GM23338 (cell line): ENCODE data around the gene RBM38. TPM values are rescaled to one million over a fixed set of nuclear protein-coding genes. Genes with fewer than 3 reads are reported as not detected.

ENCODE experiments used
- ATAC-seq: fragments of 200-7000 bp; cut with Tn5 transposase; 3 replicates; pipeline ENCODE4 v1.9.1; 2020
- DNase-seq: peaks from one replicate; pipeline ENCODE4 v3.0.0-alpha.2; 2015; ENCODE audit warnings: low spot score
- H2AFZ ChIP-seq: fragments of 200-600 bp; sonication (generic); 2 replicates; pipeline ENCODE4 v1.8.0; 2016; ENCODE audit warnings: antibody characterized with exemption, mild to moderate bottlenecking, moderate library complexity
- H3F3A ChIP-seq: fragments of 200-600 bp; sonication (generic); replicated peaks from 2 replicates; pipeline ENCODE4 v1.8.0; 2017; ENCODE audit warnings: antibody characterized with exemption, mixed run types, low read depth
- H3K27ac ChIP-seq: fragments of 200-600 bp; sonication (generic); 2 replicates; pipeline ENCODE4 v1.6.1; 2016; ENCODE audit warnings: low read depth
- H3K27me3 ChIP-seq: fragments of 200-600 bp; sonication (generic); 2 replicates; pipeline ENCODE4 v1.8.0; 2016; ENCODE audit warnings: mild to moderate bottlenecking, mixed run types, moderate library complexity; ENCODE audit not compliant: insufficient read depth
- H3K36me3 ChIP-seq: fragments of 200-600 bp; sonication (generic); 2 replicates; pipeline ENCODE4 v1.8.0; 2016; ENCODE audit warnings: mild to moderate bottlenecking; ENCODE audit not compliant: insufficient read depth
- H3K4me1 ChIP-seq: fragments of 200-600 bp; sonication (generic); 2 replicates; pipeline ENCODE4 v1.8.0; 2016; ENCODE audit warnings: mild to moderate bottlenecking, moderate library complexity; ENCODE audit not compliant: insufficient read depth
- H3K4me2 ChIP-seq: fragments of 200-600 bp; sonication (generic); 2 replicates; pipeline ENCODE4 v1.7.1; 2017; ENCODE audit warnings: mixed run types
- H3K4me3 ChIP-seq: fragments of 200-600 bp; sonication (generic); 2 replicates; pipeline ENCODE4 v1.6.1; 2016; ENCODE audit warnings: mixed run types
- H3K79me2 ChIP-seq: fragments of 200-600 bp; sonication (generic); replicated peaks from 2 replicates; pipeline ENCODE4 v1.8.0; 2017; ENCODE audit warnings: mild to moderate bottlenecking; ENCODE audit not compliant: insufficient read depth
- H3K9me2 ChIP-seq: fragments of 200-600 bp; sonication (generic); 2 replicates; pipeline ENCODE4 v1.8.0; 2017; ENCODE audit not compliant: insufficient read depth
- H4K20me1 ChIP-seq: fragments of 200-600 bp; sonication (generic); replicated peaks from 2 replicates; pipeline ENCODE4 v1.8.0; 2017; ENCODE audit warnings: mild to moderate bottlenecking; ENCODE audit not compliant: insufficient read depth
- H3K27ac Mint-ChIP-seq: 2 replicates; pipeline ENCODE4 v1.8.0; 2020; ENCODE audit warnings: inconsistent platforms, mild to moderate bottlenecking, moderate library complexity, mixed read lengths
- H3K27me3 Mint-ChIP-seq: 3 replicates; pipeline ENCODE4 v1.8.0; 2022; ENCODE audit warnings: low read depth, mild to moderate bottlenecking, moderate library complexity, mixed read lengths, inconsistent platforms; ENCODE audit not compliant: insufficient read depth, poor library complexity
- H3K36me3 Mint-ChIP-seq: 3 replicates; pipeline ENCODE4 v1.8.0; 2021; ENCODE audit warnings: low read depth, mild to moderate bottlenecking, inconsistent platforms, moderate library complexity, mixed read lengths
- H3K4me1 Mint-ChIP-seq: 3 replicates; pipeline ENCODE4 v1.8.0; 2020; ENCODE audit warnings: mild to moderate bottlenecking, inconsistent platforms, mixed read lengths
- H3K4me3 Mint-ChIP-seq: 3 replicates; pipeline ENCODE4 v1.8.0; 2021; ENCODE audit warnings: moderate library complexity, mild to moderate bottlenecking, inconsistent platforms, mixed read lengths
- H3K9me3 Mint-ChIP-seq: 3 replicates; pipeline ENCODE4 v1.8.0; 2020; ENCODE audit warnings: moderate library complexity, mild to moderate bottlenecking, inconsistent platforms, mixed read lengths
- CREB1 ChIP-seq: fragments of 250-450 bp; sonication (Bioruptor Pico); IDR thresholded peaks from 2 replicates; pipeline ENCODE4 v1.5.0; 2020; ENCODE audit warnings: low read depth, mild to moderate bottlenecking, moderate library complexity
- ETS1 ChIP-seq: IDR thresholded peaks from 2 replicates; pipeline ENCODE4 v1.6.1; 2016; ENCODE audit warnings: antibody characterized with exemption
- EZH2 ChIP-seq: fragments of 200-600 bp; sonication (generic); IDR thresholded peaks from one replicate; pipeline ENCODE4 v1.8.0; 2017; ENCODE audit warnings: antibody characterized with exemption, mild to moderate bottlenecking, low read depth; ENCODE audit not compliant: unreplicated experiment
- EZH2phosphoT487 ChIP-seq: fragments of 200-600 bp; sonication (generic); IDR thresholded peaks from one replicate; pipeline ENCODE4 v1.8.1; 2018; ENCODE audit warnings: antibody characterized with exemption; ENCODE audit not compliant: unreplicated experiment
- JUNB ChIP-seq: IDR thresholded peaks from one replicate; pipeline ENCODE4 v1.6.1; 2016; ENCODE audit warnings: antibody characterized with exemption; ENCODE audit not compliant: unreplicated experiment
- NANOG ChIP-seq: IDR thresholded peaks from 2 replicates; pipeline ENCODE4 v1.6.1; 2016; ENCODE audit warnings: antibody characterized with exemption, borderline replicate concordance
- POLR2AphosphoS5 ChIP-seq: IDR thresholded peaks from 2 replicates; pipeline ENCODE4 v1.6.1; 2016; ENCODE audit warnings: antibody characterized with exemption, low read depth
- STAT1 ChIP-seq: IDR thresholded peaks from one replicate; pipeline ENCODE4 v1.6.1; 2016; ENCODE audit warnings: antibody characterized with exemption; ENCODE audit not compliant: unreplicated experiment
- ZNF114 ChIP-seq: fragments of 250-450 bp; sonication (Bioruptor Pico); IDR thresholded peaks from 2 replicates; pipeline ENCODE4 v1.5.0; 2020; ENCODE audit warnings: mild to moderate bottlenecking, moderate library complexity
- ZNF331 ChIP-seq: fragments of 250-450 bp; sonication (Bioruptor Pico); IDR thresholded peaks from 2 replicates; pipeline ENCODE4 v1.5.0; 2020; ENCODE audit warnings: low read depth, mild to moderate bottlenecking, moderate library complexity
- polyA plus RNA-seq: library from polyadenylated mRNA; unstranded; fragments of >200 nt; fragmentation: Nextera tagmentation; extraction: Ambion mirVana; gene quantifications from 2 replicates; pipeline ENCODE4 v1.2.1, GENCODE V29; 2016
- total RNA-seq: library from RNA; depleted of rRNA; stranded (reverse); fragments of >200 nt; shearing (Covaris generic); gene quantifications from 2 replicates; pipeline ENCODE4 v1.2.3, GENCODE V29; 2014
- TF ChIP-seq, protein P1 (sequence below), 2 experiments: fragments of 200-600 bp in 1 of 2; sonication (generic) in 1 of 2; conservative IDR thresholded peaks; 2 replicates each; pipeline versions ENCODE4 v1.5.1 to v1.6.1; 2016 to 2017; ENCODE audit warnings: antibody characterized with exemption in 2 of 2, low read depth in 2 of 2, mild to moderate bottlenecking in 2 of 2, moderate library complexity in 1 of 2
- TF ChIP-seq, protein P2 (sequence below): IDR thresholded peaks from one replicate; pipeline ENCODE4 v1.6.1; 2018; ENCODE audit warnings: antibody characterized with exemption; ENCODE audit not compliant: unreplicated experiment
- TF ChIP-seq, protein P3 (sequence below): fragments of 250-450 bp; sonication (Bioruptor Pico); IDR thresholded peaks from 2 replicates; pipeline ENCODE4 v1.5.0; 2020; ENCODE audit warnings: mild to moderate bottlenecking, moderate library complexity

RBM38 gene
- total and polyA plus RNA-seq, 2 experiments from 2014 or later, result 22.9 to 80.5 TPM

DNA sequence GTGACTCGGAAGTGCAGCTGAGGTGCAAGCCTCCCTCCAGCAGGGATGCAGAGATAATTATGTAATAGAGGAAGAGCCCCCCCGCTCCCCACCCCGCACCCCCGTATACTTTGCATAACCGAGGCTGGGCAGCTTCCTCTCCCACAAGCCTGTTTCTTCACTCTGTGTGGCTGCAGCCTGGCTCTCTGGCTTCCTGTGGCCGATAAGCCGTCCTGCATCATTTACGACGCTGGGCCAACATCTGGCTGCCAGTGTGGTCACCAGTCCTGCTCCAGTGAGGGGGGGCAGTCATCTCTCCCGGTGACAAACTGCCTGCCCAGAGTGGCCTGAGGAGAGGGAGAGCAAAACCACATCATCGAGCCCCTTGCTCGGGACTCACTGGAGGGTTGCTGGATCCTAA is 59.2 kb downstream of the RBM38 start:
- no peaks in the 10 kb centered on the region for H3K79me2 ChIP-seq
- no peak overlapping the region for H3K4me3 ChIP-seq
- Mint-ChIP-seq H3K27ac (no peak overlapping the region), H3K4me3 (no peak overlapping the region), H3K27me3 (peaks cover 7% of the 10 kb centered on the region), H3K36me3 (no peaks in the 10 kb centered on the region), H3K4me1 (peaks cover 10% of the 10 kb centered on the region), H3K9me3 (no peaks in the 10 kb centered on the region; the same call in 2 of the 3 replicates)
- no peak overlapping the region for H2AFZ ChIP-seq
- no peaks in the 10 kb centered on the region for H3K36me3 ChIP-seq
- no peaks in the 10 kb centered on the region for H3F3A ChIP-seq
- H3K4me1 ChIP-seq, result no peaks in the 10 kb centered on the region
- no peak overlapping the region for H3K27ac ChIP-seq
- no peak overlapping the region for H3K4me2 ChIP-seq
- H3K9me2 ChIP-seq, result no peaks in the 10 kb centered on the region
- H4K20me1 ChIP-seq, result no peaks in the 10 kb centered on the region
- TF ChIP-seq CREB1 (CRISPR knock-in tag), result no peak
- TF ChIP-seq, protein P1, sequence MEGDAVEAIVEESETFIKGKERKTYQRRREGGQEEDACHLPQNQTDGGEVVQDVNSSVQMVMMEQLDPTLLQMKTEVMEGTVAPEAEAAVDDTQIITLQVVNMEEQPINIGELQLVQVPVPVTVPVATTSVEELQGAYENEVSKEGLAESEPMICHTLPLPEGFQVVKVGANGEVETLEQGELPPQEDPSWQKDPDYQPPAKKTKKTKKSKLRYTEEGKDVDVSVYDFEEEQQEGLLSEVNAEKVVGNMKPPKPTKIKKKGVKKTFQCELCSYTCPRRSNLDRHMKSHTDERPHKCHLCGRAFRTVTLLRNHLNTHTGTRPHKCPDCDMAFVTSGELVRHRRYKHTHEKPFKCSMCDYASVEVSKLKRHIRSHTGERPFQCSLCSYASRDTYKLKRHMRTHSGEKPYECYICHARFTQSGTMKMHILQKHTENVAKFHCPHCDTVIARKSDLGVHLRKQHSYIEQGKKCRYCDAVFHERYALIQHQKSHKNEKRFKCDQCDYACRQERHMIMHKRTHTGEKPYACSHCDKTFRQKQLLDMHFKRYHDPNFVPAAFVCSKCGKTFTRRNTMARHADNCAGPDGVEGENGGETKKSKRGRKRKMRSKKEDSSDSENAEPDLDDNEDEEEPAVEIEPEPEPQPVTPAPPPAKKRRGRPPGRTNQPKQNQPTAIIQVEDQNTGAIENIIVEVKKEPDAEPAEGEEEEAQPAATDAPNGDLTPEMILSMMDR (conservative IDR thresholded peaks at IDR 0.05; ENCODE audit: low read depth in 2 of 2), result no peak
- TF ChIP-seq STAT1, result no peak
- TF ChIP-seq, protein P2, sequence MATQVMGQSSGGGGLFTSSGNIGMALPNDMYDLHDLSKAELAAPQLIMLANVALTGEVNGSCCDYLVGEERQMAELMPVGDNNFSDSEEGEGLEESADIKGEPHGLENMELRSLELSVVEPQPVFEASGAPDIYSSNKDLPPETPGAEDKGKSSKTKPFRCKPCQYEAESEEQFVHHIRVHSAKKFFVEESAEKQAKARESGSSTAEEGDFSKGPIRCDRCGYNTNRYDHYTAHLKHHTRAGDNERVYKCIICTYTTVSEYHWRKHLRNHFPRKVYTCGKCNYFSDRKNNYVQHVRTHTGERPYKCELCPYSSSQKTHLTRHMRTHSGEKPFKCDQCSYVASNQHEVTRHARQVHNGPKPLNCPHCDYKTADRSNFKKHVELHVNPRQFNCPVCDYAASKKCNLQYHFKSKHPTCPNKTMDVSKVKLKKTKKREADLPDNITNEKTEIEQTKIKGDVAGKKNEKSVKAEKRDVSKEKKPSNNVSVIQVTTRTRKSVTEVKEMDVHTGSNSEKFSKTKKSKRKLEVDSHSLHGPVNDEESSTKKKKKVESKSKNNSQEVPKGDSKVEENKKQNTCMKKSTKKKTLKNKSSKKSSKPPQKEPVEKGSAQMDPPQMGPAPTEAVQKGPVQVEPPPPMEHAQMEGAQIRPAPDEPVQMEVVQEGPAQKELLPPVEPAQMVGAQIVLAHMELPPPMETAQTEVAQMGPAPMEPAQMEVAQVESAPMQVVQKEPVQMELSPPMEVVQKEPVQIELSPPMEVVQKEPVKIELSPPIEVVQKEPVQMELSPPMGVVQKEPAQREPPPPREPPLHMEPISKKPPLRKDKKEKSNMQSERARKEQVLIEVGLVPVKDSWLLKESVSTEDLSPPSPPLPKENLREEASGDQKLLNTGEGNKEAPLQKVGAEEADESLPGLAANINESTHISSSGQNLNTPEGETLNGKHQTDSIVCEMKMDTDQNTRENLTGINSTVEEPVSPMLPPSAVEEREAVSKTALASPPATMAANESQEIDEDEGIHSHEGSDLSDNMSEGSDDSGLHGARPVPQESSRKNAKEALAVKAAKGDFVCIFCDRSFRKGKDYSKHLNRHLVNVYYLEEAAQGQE, result no peak
- no peak for TF ChIP-seq EZH2
- no peak for TF ChIP-seq EZH2phosphoT487
- no peak for TF ChIP-seq JUNB
- no peak for TF ChIP-seq ZNF331 (CRISPR knock-in tag)
- TF ChIP-seq ZNF114 (CRISPR knock-in tag), result no peak
- no peak for TF ChIP-seq POLR2AphosphoS5
- TF ChIP-seq ETS1, result no peak
- TF ChIP-seq NANOG, result no peak
- TF ChIP-seq, protein P3, sequence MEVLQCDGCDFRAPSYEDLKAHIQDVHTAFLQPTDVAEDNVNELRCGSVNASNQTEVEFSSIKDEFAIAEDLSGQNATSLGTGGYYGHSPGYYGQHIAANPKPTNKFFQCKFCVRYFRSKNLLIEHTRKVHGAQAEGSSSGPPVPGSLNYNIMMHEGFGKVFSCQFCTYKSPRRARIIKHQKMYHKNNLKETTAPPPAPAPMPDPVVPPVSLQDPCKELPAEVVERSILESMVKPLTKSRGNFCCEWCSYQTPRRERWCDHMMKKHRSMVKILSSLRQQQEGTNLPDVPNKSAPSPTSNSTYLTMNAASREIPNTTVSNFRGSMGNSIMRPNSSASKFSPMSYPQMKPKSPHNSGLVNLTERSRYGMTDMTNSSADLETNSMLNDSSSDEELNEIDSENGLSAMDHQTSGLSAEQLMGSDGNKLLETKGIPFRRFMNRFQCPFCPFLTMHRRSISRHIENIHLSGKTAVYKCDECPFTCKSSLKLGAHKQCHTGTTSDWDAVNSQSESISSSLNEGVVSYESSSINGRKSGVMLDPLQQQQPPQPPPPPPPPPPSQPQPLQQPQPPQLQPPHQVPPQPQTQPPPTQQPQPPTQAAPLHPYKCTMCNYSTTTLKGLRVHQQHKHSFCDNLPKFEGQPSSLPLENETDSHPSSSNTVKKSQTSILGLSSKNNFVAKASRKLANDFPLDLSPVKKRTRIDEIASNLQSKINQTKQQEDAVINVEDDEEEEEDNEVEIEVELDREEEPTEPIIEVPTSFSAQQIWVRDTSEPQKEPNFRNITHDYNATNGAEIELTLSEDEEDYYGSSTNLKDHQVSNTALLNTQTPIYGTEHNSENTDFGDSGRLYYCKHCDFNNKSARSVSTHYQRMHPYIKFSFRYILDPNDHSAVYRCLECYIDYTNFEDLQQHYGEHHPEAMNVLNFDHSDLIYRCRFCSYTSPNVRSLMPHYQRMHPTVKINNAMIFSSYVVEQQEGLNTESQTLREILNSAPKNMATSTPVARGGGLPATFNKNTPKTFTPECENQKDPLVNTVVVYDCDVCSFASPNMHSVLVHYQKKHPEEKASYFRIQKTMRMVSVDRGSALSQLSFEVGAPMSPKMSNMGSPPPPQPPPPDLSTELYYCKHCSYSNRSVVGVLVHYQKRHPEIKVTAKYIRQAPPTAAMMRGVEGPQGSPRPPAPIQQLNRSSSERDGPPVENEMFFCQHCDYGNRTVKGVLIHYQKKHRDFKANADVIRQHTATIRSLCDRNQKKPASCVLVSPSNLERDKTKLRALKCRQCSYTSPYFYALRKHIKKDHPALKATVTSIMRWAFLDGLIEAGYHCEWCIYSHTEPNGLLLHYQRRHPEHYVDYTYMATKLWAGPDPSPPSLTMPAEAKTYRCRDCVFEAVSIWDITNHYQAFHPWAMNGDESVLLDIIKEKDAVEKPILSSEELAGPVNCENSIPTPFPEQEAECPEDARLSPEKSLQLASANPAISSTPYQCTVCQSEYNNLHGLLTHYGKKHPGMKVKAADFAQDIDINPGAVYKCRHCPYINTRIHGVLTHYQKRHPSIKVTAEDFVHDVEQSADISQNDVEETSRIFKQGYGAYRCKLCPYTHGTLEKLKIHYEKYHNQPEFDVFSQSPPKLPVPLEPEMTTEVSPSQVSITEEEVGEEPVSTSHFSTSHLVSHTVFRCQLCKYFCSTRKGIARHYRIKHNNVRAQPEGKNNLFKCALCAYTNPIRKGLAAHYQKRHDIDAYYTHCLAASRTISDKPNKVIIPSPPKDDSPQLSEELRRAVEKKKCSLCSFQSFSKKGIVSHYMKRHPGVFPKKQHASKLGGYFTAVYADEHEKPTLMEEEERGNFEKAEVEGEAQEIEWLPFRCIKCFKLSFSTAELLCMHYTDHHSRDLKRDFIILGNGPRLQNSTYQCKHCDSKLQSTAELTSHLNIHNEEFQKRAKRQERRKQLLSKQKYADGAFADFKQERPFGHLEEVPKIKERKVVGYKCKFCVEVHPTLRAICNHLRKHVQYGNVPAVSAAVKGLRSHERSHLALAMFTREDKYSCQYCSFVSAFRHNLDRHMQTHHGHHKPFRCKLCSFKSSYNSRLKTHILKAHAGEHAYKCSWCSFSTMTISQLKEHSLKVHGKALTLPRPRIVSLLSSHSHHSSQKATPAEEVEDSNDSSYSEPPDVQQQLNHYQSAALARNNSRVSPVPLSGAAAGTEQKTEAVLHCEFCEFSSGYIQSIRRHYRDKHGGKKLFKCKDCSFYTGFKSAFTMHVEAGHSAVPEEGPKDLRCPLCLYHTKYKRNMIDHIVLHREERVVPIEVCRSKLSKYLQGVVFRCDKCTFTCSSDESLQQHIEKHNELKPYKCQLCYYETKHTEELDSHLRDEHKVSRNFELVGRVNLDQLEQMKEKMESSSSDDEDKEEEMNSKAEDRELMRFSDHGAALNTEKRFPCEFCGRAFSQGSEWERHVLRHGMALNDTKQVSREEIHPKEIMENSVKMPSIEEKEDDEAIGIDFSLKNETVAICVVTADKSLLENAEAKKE (CRISPR knock-in tag), result no peak
- H3K27me3 ChIP-seq, result no peaks in the 10 kb centered on the region
- ATAC-seq (no peak; the same call in 2 of the 3 replicates), DNase-seq (no peak)
